Activated CD8-positive, alpha-beta memory T cell treated with anti-CD3 and anti-CD28 coated beads, Interleukin-2, amount 10 ng/mL, durations not matched to agents 7 days and 5 days (primary cell): ENCODE measurements around the gene HAPLN1. TPM values are rescaled to one million over a fixed set of nuclear protein-coding genes. Genes with fewer than 3 reads are reported as not detected.

Experiments used
- total RNA-seq, 2 experiments: library from RNA; stranded (reverse); gene quantifications; one replicate each; pipeline ENCODE4 v1.2.3, GENCODE V29; 2021

Gene HAPLN1
- total RNA-seq, 2 experiments from 2014 or later, result not detected

Other genes starting within 250 kb of the HAPLN1 start
- under 1 TPM in 1 of 2 experiments, not detected in 1; 0.45 TPM for gene VCAN, start 249.1 kb downstream of the HAPLN1 start, total RNA-seq